ENCODE measurements around the gene ATP2C2. TPM values are rescaled to one million over a fixed set of nuclear protein-coding genes. Genes with fewer than 3 reads are reported as not detected.

The ATP2C2 gene
- total and polyA plus RNA-seq, 2 donors (not counting 1 experiment from before 2014, with no cell fraction given) = not detected

DNA sequence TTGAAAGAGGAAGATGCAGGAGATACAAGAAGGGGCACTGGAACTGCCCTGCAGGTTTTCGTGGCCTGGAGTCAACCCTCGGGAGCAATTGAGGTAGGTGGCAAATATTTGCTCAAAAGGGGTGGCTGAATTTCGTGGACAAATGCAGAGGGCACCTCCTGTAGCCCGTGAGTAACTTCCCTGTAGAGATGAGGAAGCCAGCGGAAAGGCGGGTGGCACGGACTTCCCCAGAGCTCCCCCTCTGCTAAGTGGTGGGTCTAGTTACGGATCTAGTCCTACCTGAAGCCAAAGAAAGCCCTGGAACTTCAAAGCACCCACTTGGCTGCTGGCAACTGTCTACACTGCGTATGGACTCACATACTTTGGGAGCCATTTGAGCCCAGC is 1.0 kb upstream of the ATP2C2 start:
- Histone ChIP-seq H3K27me3 (ENCODE audit: control insufficient read depth, insufficient read depth, low read length) (peaks cover 26% of the 10 kb centered on the region), H2AFZ (ENCODE audit: low read length) (no peak overlapping the region)

DNA sequence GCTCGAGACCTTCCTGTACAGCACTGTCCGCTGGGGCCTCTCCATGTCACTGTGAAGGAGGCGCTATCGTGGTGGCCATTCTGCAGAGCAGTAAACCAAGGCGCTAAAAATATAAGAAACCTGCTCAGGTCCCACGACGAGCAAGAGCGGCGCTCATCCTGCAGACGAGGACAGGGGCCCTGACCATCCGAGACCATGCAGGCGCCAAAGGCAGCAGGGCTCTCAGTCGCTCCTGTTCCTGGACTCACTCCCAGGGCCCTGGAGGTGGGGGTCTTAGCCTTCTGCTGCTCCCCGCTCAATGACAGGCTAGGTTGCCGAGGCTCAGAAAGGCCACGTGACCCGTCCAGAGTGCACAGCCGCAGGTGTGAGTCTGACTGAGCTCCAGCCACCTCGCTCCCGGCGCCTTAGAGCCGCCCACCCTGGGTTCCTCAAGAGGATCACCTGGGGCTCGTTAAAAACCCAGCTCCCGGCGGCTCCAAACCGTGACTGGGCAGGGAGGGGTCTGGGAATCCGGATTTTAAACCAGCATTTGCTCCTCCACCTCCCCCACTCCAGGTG is 509 bp upstream of the ATP2C2 start:
- Histone ChIP-seq H3K27me3 (ENCODE audit: control insufficient read depth, insufficient read depth, low read length) (peaks cover 26% of the 10 kb centered on the region), H3K79me2 (ENCODE audit: control insufficient read depth, insufficient read depth, low read length) (no peaks in the 10 kb centered on the region), H3K4me2 (ENCODE audit: extremely low read depth, insufficient read depth, low read length) (no peak overlapping the region), H3K4me1 (ENCODE audit: control insufficient read depth, extremely low read depth, insufficient read depth, low read length) (no peaks in the 10 kb centered on the region), H3K36me3 (ENCODE audit: control insufficient read depth, insufficient read depth, low read length) (no peaks in the 10 kb centered on the region), H4K20me1 (ENCODE audit: control insufficient read depth, extremely low read depth, insufficient read depth, low read length) (no peaks in the 10 kb centered on the region), H3K4me3 (replicated peaks in 1 of 4; ENCODE audit: control extremely low read depth in 1 of 4, insufficient read depth in 1 of 4, low read depth in 3 of 4, low read length in 4 of 4) (no peak overlapping the region), H3K9me3 (ENCODE audit: control insufficient read depth, insufficient read depth, low read depth, low read length) (no peaks in the 10 kb centered on the region), H3K27ac (ENCODE audit: insufficient read depth, low read length) (no peak overlapping the region), H3K9ac (ENCODE audit: insufficient read depth, low read length) (no peak overlapping the region), H2AFZ (ENCODE audit: low read length) (no peak overlapping the region)
- DNase-seq (ENCODE audit: low read depth in 2 of 2) = no peak
- TF ChIP-seq, protein P1, sequence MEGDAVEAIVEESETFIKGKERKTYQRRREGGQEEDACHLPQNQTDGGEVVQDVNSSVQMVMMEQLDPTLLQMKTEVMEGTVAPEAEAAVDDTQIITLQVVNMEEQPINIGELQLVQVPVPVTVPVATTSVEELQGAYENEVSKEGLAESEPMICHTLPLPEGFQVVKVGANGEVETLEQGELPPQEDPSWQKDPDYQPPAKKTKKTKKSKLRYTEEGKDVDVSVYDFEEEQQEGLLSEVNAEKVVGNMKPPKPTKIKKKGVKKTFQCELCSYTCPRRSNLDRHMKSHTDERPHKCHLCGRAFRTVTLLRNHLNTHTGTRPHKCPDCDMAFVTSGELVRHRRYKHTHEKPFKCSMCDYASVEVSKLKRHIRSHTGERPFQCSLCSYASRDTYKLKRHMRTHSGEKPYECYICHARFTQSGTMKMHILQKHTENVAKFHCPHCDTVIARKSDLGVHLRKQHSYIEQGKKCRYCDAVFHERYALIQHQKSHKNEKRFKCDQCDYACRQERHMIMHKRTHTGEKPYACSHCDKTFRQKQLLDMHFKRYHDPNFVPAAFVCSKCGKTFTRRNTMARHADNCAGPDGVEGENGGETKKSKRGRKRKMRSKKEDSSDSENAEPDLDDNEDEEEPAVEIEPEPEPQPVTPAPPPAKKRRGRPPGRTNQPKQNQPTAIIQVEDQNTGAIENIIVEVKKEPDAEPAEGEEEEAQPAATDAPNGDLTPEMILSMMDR (conservative IDR thresholded peaks at IDR 0.05 in 1 of 2, IDR thresholded peaks at IDR 0.05 in 1 of 2; ENCODE audit: low read depth in 1 of 2, low read length in 2 of 2) = no peak

More for the DNA sequence above, 1.0 kb upstream of the ATP2C2 start:
- Histone ChIP-seq H3K79me2 (ENCODE audit: control insufficient read depth, insufficient read depth, low read length) (no peaks in the 10 kb centered on the region), H3K9ac (ENCODE audit: insufficient read depth, low read length) (no peak overlapping the region), H3K4me1 (ENCODE audit: control insufficient read depth, extremely low read depth, insufficient read depth, low read length) (no peaks in the 10 kb centered on the region), H3K4me3 (replicated peaks in 1 of 4; ENCODE audit: control extremely low read depth in 1 of 4, insufficient read depth in 1 of 4, low read depth in 3 of 4, low read length in 4 of 4) (no peak overlapping the region), H3K36me3 (ENCODE audit: control insufficient read depth, insufficient read depth, low read length) (no peaks in the 10 kb centered on the region), H3K9me3 (ENCODE audit: control insufficient read depth, insufficient read depth, low read depth, low read length) (no peaks in the 10 kb centered on the region), H3K27ac (ENCODE audit: insufficient read depth, low read length) (no peak overlapping the region), H3K4me2 (ENCODE audit: extremely low read depth, insufficient read depth, low read length) (no peak overlapping the region), H4K20me1 (ENCODE audit: control insufficient read depth, extremely low read depth, insufficient read depth, low read length) (no peaks in the 10 kb centered on the region)
- TF ChIP-seq, protein P1 (conservative IDR thresholded peaks at IDR 0.05 in 1 of 2, IDR thresholded peaks at IDR 0.05 in 1 of 2; ENCODE audit: low read depth in 1 of 2, low read length in 2 of 2) = no peak
- TF ChIP-seq EZH2 (IDR thresholded peaks at IDR 0.05; ENCODE audit: low read length, missing control alignments) = no peak
- DNase-seq (ENCODE audit: low read depth in 2 of 2) = no peak

GRCh38 chr16:84369105-84369504 is 767 bp downstream of the ATP2C2 start:
- H3K4me3 ChIP-seq (replicated peaks in 1 of 4; ENCODE audit: control extremely low read depth in 1 of 4, insufficient read depth in 1 of 4, low read depth in 3 of 4, low read length in 4 of 4) = no peak overlapping the region
- no peaks in the 10 kb centered on the region for H4K20me1 ChIP-seq (ENCODE audit: control insufficient read depth, extremely low read depth, insufficient read depth, low read length)
- H3K4me1 ChIP-seq (ENCODE audit: control insufficient read depth, extremely low read depth, insufficient read depth, low read length) = no peaks in the 10 kb centered on the region
- TF ChIP-seq, protein P1 (conservative IDR thresholded peaks at IDR 0.05 in 1 of 2, IDR thresholded peaks at IDR 0.05 in 1 of 2; ENCODE audit: low read depth in 1 of 2, low read length in 2 of 2) = no peak
- TF ChIP-seq EZH2 (IDR thresholded peaks at IDR 0.05; ENCODE audit: low read length, missing control alignments) = peak; percentile 26
- H2AFZ ChIP-seq (ENCODE audit: low read length) = no peak overlapping the region
- H3K27me3 ChIP-seq (ENCODE audit: control insufficient read depth, insufficient read depth, low read length) = peaks cover 29% of the 10 kb centered on the region
- H3K4me2 ChIP-seq (ENCODE audit: extremely low read depth, insufficient read depth, low read length) = no peak overlapping the region
- no peak overlapping the region for H3K9ac ChIP-seq (ENCODE audit: insufficient read depth, low read length)
- H3K9me3 ChIP-seq (ENCODE audit: control insufficient read depth, insufficient read depth, low read depth, low read length) = no peaks in the 10 kb centered on the region
- no peak for DNase-seq (ENCODE audit: low read depth in 2 of 2)
- H3K27ac ChIP-seq (ENCODE audit: insufficient read depth, low read length) = no peak overlapping the region
- H3K36me3 ChIP-seq (ENCODE audit: control insufficient read depth, insufficient read depth, low read length) = no peaks in the 10 kb centered on the region
- no peaks in the 10 kb centered on the region for H3K79me2 ChIP-seq (ENCODE audit: control insufficient read depth, insufficient read depth, low read length)

Measured in fibroblast of lung (primary cell).